Measurements from ENCODE around the gene SLC46A2.

- TF ChIP-seq CTCF (IDR thresholded peaks at IDR 0.05) (no peak), POLR2AphosphoS5 (IDR thresholded peaks at IDR 0.05) (no peak), POLR2A (IDR thresholded peaks at IDR 0.05; ENCODE audit: low read depth) (no peak), EP300 (IDR thresholded peaks at IDR 0.05) (no peak)
These were observed 9.3 kb downstream of the SLC46A2 start for GRCh38 chr9:112881331-112881730.
